ENCODE measurements around the gene NUCKS1. TPM values are rescaled to one million over a fixed set of nuclear protein-coding genes. Genes with fewer than 3 reads are reported as not detected.

Gene NUCKS1
- total RNA-seq, 4 donors from 2014 or later, result 122 to 237 (median 177) TPM

- Histone ChIP-seq H3K27me3 (no peaks in the 10 kb centered on the region), H3K9me3 (no peaks in the 10 kb centered on the region), H3K27ac (no peak overlapping the region), H3K4me1 (peaks cover 5 to 28% of the 10 kb centered on the region in 2 donors), H3K36me3 (no peaks in the 10 kb centered on the region), H3K4me3 (replicated peaks in 1 of 3) (no peak overlapping the region)
- TF ChIP-seq POLR2A (IDR thresholded peaks at IDR 0.05) (no peak), CTCF (IDR thresholded peaks at IDR 0.05) (no peak)
- WGBS, 2 donors, result 95 to 97% methylated on average over 2 of the region's 2 CpGs
- DNase-seq, result no peak
- intact Hi-C loops (cut with DNase I), result no loop called here
These were observed 22.6 kb upstream of the NUCKS1 start for GRCh38 chr1:205772607-205773032.

GRCh38 chr1:205770618-205771017 is 20.6 kb upstream of the NUCKS1 start:
- WGBS, 2 donors, result 55 to 78% methylated on average over 4 of the region's 4 CpGs
- TF ChIP-seq CTCF (IDR thresholded peaks at IDR 0.05) (no peak), POLR2A (IDR thresholded peaks at IDR 0.05) (no peak)
- Histone ChIP-seq H3K27ac (peak overlapping the region in 1 of 3 donors; percentile 38), H3K36me3 (no peaks in the 10 kb centered on the region), H3K4me3 (replicated peaks in 1 of 3) (no peak overlapping the region), H3K9me3 (no peaks in the 10 kb centered on the region), H3K27me3 (no peaks in the 10 kb centered on the region), H3K4me1 (peaks cover 12 to 36% of the 10 kb centered on the region in 2 donors)
- intact Hi-C loops (cut with DNase I), result no loop called here
- DNase-seq, result peak; percentile 23 to 44

- intact Hi-C loops (cut with DNase I), result no loop called here
- Histone ChIP-seq H3K27me3 (no peaks in the 10 kb centered on the region), H3K9me3 (no peaks in the 10 kb centered on the region), H3K27ac (peak overlapping the region in 1 of 3 donors; percentile 38), H3K4me1 (peaks cover 12 to 36% of the 10 kb centered on the region in 2 donors), H3K4me3 (replicated peaks in 1 of 3) (no peak overlapping the region), H3K36me3 (no peaks in the 10 kb centered on the region)
- no peak for DNase-seq
- TF ChIP-seq CTCF (IDR thresholded peaks at IDR 0.05) (no peak), POLR2A (IDR thresholded peaks at IDR 0.05) (no peak)
- 68 to 82% methylated on average over 7 to 8 of the region's 8 CpGs for WGBS, 2 donors
These were observed 19.8 kb upstream of the NUCKS1 start for GRCh38 chr1:205769641-205770365.

GRCh38 chr1:205767248-205767647 is 17.3 kb upstream of the NUCKS1 start:
- WGBS, 2 donors, result 57 to 58% methylated on average over 3 of the region's 3 CpGs
- Histone ChIP-seq H3K36me3 (no peaks in the 10 kb centered on the region), H3K27ac (peak overlapping the region; percentile 31 to 48 (median 34)), H3K4me1 (peaks cover 8 to 29% of the 10 kb centered on the region in 2 donors), H3K9me3 (no peaks in the 10 kb centered on the region), H3K27me3 (no peaks in the 10 kb centered on the region), H3K4me3 (replicated peaks in 1 of 3) (no peak overlapping the region)
- intact Hi-C loops (cut with DNase I), result no loop called here
- TF ChIP-seq POLR2A (IDR thresholded peaks at IDR 0.05) (no peak), CTCF (IDR thresholded peaks at IDR 0.05) (no peak)
- DNase-seq, result peak; percentile 41 to 55

GRCh38 chr1:205766570-205766969 is 16.6 kb upstream of the NUCKS1 start:
- intact Hi-C loops (cut with DNase I), result no loop called here
- H3K4me3 ChIP-seq (replicated peaks in 1 of 3), result no peak overlapping the region
- H3K27ac ChIP-seq, result peak overlapping the region; percentile 31 to 48 (median 34)
- H3K9me3 ChIP-seq, result no peaks in the 10 kb centered on the region
- H3K36me3 ChIP-seq, result no peaks in the 10 kb centered on the region
- no peaks in the 10 kb centered on the region for H3K27me3 ChIP-seq
- DNase-seq, result no peak
- WGBS, 2 donors, result 74 to 97% methylated on average over 3 of the region's 3 CpGs
- TF ChIP-seq CTCF (IDR thresholded peaks at IDR 0.05), result no peak
- TF ChIP-seq POLR2A (IDR thresholded peaks at IDR 0.05), result no peak
- peaks cover 8 to 29% of the 10 kb centered on the region in 2 donors for H3K4me1 ChIP-seq

Measured in thyroid gland (tissue), 4 donors.